GOT3 (cell line): ENCODE measurements around the gene CDK16.

Source experiments
- DNase-seq: peaks from one replicate; lab custom pipeline; 2025; ENCODE audit warnings: mixed read lengths; lab: John Stamatoyannopoulos, UW

Gene CDK16

DNA sequence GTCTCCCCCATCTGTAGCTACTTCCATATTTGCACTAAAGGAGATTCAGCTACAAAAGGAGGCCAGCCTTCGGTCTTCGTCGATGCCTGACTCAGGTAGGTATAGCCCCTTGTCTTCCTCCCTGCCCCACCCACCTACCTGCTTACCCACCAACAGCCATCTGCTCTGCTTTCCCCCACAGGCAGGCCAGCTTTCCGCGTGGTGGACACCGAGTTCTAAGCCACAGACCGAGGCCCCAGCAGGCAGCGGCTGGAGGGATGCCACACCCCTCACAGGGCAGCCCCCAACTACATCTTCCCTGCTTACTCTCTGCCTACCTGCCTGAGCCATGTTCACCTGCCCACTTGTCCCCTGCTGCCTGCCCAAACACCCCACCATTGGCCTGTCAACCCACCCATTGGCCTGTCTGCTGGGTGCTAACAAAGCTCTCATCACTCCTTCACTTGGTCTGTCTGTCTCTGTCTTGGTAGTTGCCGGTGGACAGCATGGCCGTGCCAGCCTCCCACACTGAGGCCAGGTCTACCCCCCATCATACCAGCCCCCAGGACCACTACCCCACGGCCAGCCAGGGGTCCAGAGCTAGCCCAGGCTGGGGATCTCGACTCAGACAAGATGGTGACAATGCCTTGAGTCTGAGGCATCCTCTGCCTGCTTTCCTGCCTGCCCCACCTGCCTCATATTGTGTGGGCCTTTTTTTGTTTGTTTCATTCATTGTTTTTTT, 10.2 kb downstream of the CDK16 start:
- no peak for DNase-seq

DNA sequence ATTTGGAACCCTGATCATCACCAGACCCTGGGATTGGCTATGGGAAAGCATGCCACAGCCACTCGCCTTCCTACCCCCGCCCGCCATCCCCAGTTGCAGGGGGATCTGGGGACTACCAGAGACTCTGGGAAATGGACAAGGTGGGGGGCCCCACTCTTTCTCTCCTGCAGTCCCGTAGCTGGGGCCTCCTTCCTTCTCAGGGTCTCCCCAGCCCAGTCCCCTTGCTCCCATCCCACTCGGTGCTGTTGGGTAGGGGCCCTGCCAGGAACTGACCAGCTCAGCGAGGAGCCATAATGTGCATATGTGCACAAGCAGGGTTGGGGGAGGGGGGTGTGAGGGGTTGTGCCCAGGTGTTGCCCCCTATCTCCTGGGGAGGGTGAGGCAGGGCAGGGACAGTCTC, 10.9 kb downstream of the CDK16 start:
- no peak for DNase-seq

DNA sequence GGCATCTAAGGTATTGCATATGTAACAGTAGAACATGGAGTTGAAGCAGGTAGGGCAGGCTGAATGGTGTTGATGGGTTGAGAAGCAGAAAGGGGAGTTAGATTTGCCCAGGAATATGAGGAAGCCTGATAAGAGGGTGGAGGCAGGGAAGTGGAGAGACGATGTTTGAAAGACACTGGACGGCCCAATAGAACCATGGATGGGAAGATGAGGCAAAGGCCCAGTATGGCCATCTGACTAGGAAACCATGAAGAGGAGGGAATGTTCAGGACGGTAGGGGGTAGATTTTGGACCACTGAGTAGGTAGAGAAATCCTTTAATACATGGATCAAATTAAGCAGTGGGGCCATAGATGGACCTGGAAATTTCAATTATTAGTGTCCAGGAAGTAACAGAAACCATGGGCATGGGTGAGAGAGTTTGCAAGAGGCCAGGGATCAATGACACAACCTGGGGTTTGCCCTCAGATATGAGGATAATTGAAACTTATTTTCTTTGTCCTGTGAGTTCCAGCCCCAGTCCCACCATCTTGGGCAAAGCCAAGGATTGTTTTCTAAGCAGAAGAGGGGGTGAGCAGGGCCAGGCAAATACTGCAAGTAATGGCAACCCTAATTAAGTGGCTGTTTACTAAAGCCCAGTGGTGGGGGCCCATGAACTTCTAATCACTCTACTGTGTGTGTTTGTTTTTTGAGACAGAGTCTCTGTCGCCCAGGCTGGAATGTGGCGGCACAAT, 11.8 kb downstream of the CDK16 start:
- DNase-seq: no peak

DNA sequence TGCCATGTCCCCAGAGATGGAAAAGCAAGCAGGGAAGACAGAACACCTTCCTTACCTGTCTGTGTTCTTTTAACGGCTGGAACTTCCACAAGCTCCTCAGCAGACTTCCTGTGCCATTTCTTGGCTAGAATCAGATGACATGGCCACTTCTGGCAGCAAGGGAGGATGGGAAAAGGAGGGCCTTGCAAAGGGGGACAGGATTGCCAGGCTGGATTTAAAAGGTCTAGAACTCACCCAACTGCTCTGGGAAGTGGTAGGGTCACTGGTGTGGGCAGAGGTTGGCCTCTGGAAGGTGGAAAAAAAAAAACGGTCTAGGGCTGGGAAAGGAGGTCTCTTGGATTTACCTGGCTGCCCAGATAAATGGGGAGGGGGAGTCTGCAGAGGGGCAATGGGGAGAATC, 12.7 kb downstream of the CDK16 start:
- DNase-seq: no peak

DNA sequence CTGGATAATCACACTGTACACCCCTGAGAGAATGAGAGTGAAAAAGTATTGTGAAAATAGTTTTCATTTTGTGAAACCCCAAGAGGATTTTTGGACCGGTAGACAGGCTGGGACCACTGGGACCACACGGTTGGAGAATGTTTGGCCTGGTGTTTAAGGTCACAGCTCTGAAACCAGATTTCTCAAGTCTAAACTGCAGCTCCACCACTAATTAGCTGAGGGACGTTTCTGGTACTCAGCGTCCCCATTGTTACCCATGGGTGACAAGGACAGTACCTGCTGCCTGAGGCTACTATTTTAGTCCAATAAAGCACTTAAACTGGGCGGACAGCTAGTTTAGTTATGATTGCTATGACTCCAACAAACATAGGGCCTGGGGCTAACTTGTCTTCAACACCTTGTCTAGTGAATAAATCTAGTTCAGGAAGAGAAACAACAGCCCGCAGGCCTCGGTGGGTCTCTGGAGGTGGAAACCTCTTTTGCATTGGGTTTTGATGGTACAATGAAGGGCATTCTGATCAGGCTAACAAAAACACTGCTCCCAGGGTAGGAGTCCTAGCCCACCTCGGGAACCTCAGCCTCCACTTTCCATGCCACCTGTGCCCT, 13.8 kb downstream of the CDK16 start:
- no peak for DNase-seq

GRCh38 chrX:47232803-47233332, 14.4 kb downstream of the CDK16 start, which contains the start of gene USP11:
Gene USP11, plus strand, starts transcription at chrX:47233009. Its CDS starts 35 bp downstream, at chrX:47233044.
- no peak for DNase-seq

DNA sequence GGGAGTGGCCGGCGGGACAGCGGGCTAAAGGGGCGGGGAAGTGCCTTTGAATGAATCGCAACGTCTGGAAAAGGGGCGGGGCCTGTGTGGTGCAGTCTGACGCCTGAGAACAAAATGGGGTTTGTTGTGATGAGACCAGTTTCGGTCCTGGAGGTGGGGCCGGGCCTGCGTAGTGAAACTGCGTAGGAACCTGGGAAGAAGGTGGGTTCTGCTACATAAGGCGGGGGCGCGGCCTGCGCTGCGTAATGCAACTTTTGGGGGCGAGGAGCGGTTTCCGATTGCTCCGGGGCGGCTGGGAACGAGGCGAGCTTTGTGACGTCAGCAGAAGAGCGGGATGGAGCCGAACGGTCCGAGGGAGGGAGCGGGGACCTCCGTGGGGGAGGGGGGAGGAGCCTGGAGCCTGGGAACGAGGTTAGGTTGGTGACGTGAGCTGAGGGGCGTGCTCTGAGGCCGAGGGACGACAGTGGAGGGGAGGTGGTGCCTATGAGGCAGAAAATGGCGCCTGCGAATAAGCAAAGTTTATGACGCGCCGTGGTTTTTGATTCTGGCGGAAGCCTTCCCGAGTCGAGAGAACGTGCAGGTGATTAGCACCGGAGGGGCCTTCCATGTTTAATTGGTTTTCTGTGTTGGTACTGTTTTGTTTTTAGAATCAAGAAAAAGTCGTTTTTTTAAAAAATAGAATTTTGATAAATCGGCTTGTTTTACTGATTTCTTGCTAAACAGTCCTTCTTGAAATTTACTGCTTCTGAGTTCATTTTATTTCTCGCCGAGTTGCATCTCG, 15.0 kb downstream of the CDK16 start:
- DNase-seq: peak; percentile 70

GRCh38 chrX:47234583-47234982, 16.1 kb downstream of the CDK16 start:
- DNase-seq: no peak

DNA sequence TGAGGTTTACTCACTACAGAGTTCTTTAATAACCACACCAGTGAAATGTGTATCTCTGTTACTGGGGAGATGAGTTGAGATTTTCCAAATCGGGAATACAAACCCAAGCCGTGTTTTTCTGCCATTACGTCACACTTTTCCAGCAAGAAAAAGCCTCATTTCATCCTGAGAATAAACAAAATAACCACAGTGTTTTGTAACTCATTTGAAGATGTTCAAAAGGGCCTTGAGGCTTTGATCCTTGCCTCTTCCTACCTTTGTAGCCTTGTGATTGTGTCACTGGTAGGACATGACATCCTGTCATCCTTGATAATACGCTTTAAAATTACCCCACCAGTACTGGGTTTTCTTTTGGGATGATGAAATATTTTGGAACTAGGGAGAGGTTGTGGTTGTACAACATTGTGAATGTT, 17.2 kb downstream of the CDK16 start:
- no peak for DNase-seq

DNA sequence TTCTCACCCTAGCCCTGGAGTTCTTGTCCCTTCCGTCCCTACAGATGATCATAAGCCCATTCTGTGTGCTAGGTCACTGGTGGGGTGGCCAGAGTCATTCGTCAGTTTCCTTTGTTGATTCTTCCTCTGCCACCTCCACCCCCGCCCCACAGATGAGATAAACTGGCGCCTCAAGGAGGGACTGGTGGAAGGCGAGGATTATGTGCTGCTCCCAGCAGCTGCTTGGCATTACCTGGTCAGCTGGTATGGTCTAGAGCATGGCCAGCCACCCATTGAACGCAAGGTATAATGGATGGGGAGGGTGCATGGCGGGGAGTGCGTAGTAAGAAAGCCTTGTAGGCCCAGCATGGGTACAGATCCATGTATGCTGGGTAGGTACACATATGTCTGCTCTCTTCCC, 20.7 kb downstream of the CDK16 start:
- DNase-seq: no peak

- no peak for DNase-seq
These were observed 21.5 kb downstream of the CDK16 start for GRCh38 chrX:47239898-47240545.

DNA sequence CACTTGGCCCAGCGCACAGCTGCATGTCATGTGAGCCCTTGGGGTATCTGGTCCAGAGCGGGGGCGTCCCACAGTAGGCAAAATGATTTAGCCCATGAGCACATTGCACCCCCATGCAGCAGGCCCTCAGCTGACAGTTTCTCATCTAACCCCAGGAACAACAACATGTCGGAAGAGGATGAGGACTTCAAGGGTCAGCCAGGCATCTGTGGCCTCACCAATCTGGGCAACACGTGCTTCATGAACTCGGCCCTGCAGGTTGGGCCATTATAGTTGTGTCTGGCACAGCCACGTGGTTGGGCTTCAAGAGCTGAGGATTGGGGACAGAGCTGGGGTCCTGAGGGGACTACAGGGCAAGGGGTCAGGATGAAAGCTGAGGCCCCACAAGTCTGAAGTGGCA, 22.1 kb downstream of the CDK16 start:
- DNase-seq: no peak

DNA sequence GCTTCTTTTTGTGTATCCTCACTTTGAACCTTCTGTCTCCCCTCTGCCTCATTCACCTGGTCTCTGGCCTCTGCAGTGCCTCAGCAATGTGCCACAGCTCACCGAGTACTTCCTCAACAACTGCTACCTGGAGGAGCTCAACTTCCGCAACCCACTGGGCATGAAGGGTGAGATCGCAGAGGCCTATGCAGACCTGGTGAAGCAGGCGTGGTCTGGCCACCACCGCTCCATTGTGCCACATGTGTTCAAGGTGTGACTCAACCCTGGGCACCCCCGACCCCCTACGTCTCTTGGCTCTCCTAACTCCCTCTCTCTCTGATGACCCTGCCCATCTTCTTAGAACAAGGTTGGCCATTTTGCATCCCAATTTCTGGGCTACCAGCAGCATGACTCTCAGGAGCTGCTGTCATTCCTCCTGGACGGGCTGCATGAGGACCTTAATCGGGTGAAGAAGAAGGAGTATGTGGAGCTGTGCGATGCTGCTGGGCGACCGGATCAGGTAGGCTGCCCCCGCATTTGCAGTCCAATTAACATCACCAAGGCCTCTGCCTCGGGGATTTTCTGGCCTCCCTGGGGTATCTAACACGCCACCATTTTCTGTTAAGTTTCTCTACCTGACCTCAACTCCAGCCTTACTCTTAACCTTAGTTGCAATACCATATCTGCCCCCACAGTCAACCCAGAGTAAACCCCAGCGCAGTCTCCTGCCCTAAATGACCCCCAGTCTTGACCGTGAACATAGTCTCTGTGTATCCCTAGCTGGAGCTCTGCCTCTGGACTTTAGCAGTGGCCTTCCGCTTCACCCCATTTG, 22.9 kb downstream of the CDK16 start:
- no peak for DNase-seq

DNA sequence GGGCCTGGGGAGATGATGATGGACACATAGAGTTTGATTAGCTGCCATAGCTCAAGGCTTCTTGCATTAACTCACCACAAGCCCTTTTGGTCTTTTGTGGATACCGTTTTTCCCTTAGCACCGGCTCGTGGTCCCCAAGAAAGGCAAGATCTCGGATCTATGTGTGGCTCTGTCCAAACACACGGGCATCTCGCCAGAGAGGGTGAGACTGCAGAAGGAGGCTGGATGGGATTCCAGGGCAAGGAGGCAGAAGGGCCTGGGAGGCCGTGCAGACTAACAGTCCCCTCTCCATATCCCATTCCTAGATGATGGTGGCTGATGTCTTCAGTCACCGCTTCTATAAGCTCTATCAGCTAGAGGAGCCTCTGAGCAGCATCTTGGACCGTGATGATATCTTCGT, 23.8 kb downstream of the CDK16 start:
- DNase-seq: no peak

DNA sequence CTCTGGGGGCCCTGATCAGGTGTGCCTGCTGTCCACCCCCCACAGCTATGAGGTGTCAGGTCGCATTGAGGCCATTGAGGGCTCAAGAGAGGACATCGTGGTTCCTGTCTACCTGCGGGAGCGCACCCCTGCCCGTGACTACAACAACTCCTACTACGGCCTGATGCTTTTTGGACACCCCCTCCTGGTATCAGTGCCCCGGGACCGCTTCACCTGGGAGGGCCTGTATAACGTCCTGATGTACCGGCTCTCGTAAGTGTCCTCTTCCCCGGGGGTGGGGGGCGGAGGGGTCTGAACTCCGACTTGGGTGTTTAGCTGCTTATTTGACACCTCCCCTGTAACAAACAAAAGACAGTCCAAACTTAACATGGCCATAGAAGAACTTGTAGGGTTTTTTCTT, 24.9 kb downstream of the CDK16 start:
- no peak for DNase-seq

DNA sequence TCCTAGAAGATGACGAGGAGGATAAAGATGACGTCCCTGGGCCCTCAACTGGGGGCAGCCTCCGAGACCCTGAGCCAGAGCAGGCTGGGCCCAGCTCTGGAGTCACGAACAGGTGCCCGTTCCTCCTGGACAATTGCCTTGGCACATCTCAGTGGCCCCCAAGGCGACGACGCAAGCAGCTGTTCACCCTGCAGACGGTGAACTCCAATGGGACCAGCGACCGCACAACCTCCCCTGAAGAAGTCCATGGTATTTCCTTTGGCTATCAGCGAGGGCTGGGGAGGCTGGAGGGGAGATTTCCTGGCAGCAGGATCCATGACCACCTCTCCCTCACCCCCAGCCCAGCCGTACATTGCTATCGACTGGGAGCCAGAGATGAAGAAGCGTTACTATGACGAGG, 26.2 kb downstream of the CDK16 start:
- no peak for DNase-seq

DNA sequence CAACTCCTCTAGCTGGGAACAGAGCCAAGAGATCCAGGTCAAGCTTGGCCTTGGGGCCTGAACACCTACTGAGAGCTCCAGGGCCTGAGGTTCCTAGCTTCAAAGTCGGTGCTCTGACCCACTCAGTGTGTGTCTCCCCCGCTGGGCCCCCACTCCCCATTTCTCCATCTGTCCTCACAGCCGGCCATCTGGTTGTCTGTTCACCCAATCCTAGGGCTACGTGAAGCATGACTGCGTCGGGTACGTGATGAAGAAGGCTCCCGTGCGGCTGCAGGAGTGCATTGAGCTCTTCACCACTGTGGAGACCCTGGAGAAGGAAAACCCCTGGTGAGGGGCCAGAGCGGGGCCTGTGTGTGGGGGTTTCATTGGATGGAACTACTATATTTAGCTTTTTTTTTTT, 26.7 kb downstream of the CDK16 start:
- DNase-seq: no peak

DNA sequence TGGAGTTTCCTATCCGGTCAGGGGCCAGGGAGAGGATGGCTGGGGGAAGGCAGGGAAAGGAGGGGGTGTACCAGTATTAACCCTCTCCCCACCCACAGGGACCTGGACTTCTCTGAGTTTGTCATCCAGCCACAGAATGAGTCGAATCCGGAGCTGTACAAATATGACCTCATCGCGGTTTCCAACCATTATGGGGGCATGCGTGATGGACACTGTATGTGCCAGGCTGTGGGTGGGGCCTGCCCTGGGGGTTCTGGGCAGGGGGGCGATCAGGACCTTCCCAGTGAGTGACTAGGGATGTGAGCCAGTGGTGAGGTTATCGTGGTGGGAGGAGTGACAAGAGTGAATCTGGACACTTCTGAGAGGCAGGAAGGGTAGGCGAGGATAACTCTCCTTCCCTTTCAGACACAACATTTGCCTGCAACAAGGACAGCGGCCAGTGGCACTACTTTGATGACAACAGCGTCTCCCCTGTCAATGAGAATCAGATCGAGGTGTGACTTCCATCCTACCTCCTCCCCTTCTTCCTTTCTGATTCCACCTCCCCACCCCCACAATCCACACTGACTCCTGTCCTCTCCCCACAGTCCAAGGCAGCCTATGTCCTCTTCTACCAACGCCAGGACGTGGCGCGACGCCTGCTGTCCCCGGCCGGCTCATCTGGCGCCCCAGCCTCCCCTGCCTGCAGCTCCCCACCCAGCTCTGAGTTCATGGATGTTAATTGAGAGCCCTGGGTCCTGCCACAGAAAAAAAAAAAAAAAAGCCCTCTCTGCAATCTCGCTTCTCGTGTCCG, 28.9 kb downstream of the CDK16 start:
- DNase-seq: no peak

DNA sequence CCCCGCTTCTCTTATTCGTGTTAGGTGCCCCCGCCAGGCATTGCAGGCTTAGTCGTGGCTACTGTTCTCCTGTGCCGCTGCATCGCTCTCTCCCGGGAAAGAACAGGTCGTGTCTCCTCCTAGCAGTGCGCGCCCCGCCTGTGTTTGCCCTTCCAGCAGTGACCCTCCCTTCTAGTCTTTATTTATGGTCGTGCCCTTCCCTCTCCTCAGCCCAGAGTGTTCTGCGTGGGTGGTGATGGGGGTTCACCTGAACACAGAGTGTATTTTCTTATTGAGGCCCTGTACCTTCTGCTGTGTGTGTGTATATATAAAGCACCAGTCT, 29.5 kb downstream of the CDK16 start:
- DNase-seq: no peak

- no peak for DNase-seq
These were observed 30.1 kb downstream of the CDK16 start for GRCh38 chrX:47248576-47248975.
